Astrocyte of the cerebellum (primary cell): Measurements from ENCODE around the gene BCL11A.

Source experiments
- DNase-seq: peaks from one replicate; pipeline ENCODE4 v3.0.0-alpha.2; 2011; ENCODE audit warnings: low read depth
- H3K4me3 ChIP-seq: 2 replicates; pipeline ENCODE4 v1.5.1; 2011; ENCODE audit warnings: mild to moderate bottlenecking, low read depth, low read length, moderate library complexity
- in situ Hi-C: cut with HindIII; loops from 2 replicates; pipeline ENCODE4 v1.10.0; 2017; ENCODE audit warnings: low sequenced_read_pairs
- TF ChIP-seq, protein P1 (sequence below): IDR thresholded peaks from 2 replicates; pipeline ENCODE4 v1.5.1; 2012; ENCODE audit warnings: low read length, low read depth, moderate library complexity, mild to moderate bottlenecking; ENCODE audit errors: missing control alignments

BCL11A gene

DNA sequence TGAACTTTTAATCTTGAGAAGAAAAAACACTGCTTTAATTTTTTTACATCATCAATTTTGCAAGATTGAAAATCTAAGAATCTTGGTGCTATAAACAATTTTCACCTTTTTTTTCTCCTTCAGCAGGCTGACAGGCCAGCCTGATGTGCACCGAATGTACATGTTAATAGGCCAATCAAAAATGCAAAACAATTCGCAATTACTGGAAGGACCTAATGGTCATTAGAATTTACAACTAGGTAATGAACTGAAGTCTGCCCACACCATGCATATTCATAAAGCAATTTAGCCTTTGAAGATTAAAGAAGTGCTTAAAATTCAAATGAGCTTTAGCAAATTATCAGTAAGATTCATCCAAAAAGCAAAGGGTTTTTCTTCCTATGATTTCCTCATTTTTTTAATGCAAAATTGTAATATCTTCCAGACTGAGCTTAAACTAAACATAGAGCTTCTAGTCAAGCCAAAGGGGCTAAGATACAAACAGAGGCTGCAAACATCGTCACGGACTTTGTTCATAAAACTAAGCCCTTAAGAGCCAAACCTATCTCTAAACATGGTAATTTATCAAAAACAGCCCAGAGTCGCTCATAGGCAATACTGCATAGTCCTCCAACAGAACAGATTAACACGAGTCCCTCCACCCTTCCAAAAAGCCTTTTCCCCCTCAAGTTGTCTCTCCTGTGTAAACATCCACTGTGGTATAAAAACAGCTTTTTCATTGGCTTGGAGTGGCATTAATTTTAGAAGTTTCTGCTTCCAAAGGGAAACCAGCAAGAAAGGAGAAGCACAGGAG lies 18.4 kb downstream of the BCL11A start:
- in situ Hi-C loops, result no loop called here
- TF ChIP-seq, protein P1, sequence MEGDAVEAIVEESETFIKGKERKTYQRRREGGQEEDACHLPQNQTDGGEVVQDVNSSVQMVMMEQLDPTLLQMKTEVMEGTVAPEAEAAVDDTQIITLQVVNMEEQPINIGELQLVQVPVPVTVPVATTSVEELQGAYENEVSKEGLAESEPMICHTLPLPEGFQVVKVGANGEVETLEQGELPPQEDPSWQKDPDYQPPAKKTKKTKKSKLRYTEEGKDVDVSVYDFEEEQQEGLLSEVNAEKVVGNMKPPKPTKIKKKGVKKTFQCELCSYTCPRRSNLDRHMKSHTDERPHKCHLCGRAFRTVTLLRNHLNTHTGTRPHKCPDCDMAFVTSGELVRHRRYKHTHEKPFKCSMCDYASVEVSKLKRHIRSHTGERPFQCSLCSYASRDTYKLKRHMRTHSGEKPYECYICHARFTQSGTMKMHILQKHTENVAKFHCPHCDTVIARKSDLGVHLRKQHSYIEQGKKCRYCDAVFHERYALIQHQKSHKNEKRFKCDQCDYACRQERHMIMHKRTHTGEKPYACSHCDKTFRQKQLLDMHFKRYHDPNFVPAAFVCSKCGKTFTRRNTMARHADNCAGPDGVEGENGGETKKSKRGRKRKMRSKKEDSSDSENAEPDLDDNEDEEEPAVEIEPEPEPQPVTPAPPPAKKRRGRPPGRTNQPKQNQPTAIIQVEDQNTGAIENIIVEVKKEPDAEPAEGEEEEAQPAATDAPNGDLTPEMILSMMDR, result no peak
- H3K4me3 ChIP-seq, result no peak overlapping the region

DNA sequence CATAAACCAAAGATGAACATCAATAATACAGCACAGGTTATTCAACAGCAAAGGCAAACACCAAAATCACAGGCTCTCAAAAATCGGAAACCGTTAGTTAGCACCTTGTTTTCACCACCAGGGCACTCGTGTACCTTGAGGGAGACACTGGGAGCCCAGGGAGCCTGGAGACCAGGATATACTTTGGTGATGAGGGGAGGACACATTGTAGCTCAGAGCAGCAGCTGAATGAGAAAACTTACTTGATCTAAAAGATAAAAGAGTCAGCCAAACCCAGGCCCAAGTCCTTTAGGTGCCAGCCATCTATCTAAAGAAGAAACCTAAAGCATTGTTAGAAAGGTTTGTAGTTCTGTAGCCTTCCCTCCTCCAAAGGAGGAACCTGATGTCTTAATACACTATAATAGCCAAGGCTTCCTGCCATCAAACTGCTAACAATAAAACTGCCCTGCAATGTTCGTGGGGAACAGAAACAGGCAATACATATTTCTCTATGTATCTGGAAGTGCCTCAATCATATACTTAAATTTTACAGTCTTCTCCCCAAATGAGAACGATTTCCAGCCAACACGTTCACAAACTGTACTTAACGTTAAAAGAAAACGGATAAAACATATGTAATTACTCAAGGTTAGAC lies 19.3 kb downstream of the BCL11A start:
- no peak for DNase-seq
- TF ChIP-seq, protein P1, result no peak
- H3K4me3 ChIP-seq, result no peak overlapping the region
- in situ Hi-C loops, result no loop called here

More for the DNA sequence above, 18.4 kb downstream of the BCL11A start:
- DNase-seq, result no peak

DNA sequence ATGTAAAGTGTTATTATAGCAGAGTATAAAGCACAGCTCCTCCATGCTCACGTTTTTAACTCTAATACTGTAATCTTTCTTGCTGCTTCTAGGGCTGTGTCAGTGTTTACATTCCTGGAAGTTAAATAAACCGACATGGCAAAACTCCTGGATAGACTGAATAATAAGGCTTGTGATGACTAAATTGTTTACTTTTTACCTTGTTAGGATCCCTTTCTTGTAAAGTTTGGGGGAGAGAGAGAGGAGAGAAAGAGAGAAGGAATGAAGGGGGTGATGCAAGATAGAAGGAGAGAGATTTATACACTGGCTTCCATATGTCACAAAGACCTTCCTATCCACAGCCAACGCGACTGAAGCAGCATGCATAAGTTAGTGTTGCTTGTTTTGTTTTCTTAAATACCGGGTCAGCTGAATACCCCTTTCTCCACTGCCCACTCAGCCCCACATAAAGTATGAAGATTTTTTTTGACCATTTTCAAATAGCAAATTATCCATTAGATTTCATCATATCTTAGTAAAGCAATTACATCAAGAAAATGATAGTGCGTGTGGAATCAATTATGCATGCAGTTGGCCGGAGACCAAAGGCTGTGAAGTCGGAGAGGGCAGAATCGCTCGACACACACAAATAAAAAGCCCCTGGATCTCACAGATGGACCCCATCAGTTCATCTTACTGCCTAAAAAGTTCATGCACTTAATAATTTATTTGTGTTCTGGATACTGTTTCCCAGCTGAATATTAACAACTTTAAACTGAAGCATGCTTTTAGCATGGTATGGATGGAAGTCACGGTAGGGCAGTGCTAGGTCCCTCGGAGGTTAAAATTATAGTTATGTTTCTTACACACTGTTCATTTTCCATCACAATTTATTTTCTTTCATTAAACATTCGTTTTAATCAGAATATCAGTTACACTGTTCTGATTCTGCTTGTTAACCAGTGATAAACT lies 20.1 kb downstream of the BCL11A start:
- TF ChIP-seq, protein P1, result no peak
- in situ Hi-C loops, result no loop called here
- peak; percentile 67 for DNase-seq
- no peak overlapping the region for H3K4me3 ChIP-seq

DNA sequence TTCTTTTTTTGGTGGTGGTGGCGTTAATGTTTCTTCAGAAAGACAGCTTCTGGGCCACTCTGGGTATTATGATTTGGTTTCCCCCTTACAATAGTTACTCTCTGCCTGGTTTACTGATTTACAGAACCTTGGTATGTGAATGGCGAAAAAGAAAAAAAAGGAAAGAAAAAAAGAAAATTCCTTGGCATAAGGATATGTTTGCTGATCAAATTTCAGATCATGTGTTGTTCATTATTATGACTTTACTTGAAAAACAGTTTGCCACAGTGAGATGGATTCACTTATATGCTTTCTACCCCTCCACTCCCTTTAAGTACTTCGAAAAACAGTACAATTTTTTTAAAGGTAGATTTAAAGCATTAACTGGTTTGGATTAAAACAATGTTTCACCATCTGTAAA lies 21.0 kb downstream of the BCL11A start:
- DNase-seq, result no peak
- in situ Hi-C loops, result no loop called here
- H3K4me3 ChIP-seq, result no peak overlapping the region
- TF ChIP-seq, protein P1, result no peak

DNA sequence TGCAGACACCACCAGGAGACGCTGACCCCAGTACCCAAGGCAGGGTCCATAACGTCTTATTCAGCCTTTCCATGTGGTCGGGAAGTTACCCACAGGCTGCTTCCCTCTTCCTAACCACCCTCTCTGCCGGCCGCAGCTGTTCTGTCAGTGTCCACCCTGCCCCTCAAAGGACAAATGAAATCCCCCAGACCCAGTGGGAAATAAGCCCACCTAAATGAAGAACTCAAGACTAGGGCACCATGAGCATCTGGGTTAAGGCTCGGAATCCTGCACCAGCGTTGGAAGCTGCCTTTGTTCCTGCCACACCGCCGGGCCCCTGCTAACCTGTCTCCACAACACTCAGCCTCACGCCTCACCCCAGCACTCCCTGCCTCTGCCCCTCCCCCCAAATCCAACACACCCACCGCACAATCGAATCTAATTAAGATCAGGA lies 21.7 kb downstream of the BCL11A start:
- H3K4me3 ChIP-seq, result no peak overlapping the region
- TF ChIP-seq, protein P1, result no peak
- DNase-seq, result no peak
- in situ Hi-C loops, result no loop called here

DNA sequence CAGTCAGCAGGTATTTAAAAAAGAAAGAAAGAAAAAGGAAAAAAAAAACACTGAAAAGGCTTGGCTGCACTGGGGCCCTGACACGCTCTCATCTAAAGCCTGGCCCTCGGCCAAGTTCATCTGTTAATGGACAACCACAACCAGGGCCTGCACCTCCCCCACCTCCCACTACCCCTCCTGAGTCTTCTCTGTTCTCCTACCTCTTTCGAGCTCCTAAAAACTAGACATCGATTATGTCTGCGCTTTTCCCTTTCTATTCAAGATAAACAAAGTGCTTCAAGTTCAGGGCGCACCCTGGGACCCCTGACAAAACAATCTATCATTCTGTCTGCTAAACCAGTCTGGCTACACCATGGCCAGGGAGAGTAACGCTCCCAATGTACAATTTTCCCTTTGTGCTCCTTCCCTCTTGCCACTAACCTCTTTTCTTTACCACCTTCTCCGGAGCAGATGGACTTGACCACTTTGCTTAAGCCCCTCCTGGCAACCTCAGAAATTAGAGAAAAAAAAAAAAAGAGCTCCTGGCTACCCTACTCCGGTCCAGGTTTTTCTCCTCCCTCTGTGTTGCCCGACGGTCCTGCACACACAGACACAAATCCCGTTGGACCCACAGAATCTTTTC lies 22.7 kb downstream of the BCL11A start:
- in situ Hi-C loops, result no loop called here

More for the DNA sequence above, 22.7 kb downstream of the BCL11A start:
- peak; percentile 57 for DNase-seq
- peak overlapping the region; percentile 2 for H3K4me3 ChIP-seq
- TF ChIP-seq, protein P1, result no peak
